ENCODE results near the gene TCEANC2. TPM values are rescaled to one million over a fixed set of nuclear protein-coding genes. Genes with fewer than 3 reads are reported as not detected.
A peak's percentile ranks its signal among the peaks of the same experiment; 100 is the strongest.

The TCEANC2 gene
- total RNA-seq, 4 donors from 2014 or later, result 1.5 to 7.3 (median 3.2) TPM

- Histone ChIP-seq H3K9me3 (no peaks in the 10 kb centered on the region), H3K4me3 (no peak overlapping the region), H3K4me1 (no peaks in the 10 kb centered on the region), H3K27me3 (no peaks in the 10 kb centered on the region), H3K27ac (no peak overlapping the region), H3K36me3 (no peaks in the 10 kb centered on the region)
- intact Hi-C loops (cut with DNase I; ENCODE audit: low total_unique reads), result no loop called here
- peak; percentile 22 to 40 for DNase-seq
- TF ChIP-seq POLR2A (IDR thresholded peaks at IDR 0.05) (no peak), CTCF (IDR thresholded peaks at IDR 0.05) (peak; percentile 15 to 45 (median 26))
These were observed 28.2 kb downstream of the TCEANC2 start for GRCh38 chr1:54081306-54082270.

DNA sequence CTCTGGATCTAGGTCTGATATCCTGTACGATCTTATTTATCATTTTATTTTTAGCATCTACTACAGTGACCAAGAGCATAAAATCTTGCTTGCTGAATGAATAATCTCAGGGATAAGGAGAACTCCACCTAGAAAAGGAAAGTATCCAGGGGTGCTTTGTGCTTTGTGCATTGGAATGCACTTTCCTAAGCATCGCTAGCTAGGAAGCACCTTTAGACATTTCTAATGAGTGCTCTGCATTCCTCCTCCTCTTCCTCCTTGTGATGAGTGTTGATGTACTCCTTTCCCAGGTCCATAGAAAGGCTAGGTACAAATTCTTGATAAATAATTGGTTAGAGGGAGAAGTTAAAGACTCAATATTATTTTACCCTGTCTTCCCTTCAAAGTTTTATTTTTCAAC is 31.4 kb downstream of the TCEANC2 start:
- H3K27me3 ChIP-seq, result no peaks in the 10 kb centered on the region
- H3K27ac ChIP-seq, result no peak overlapping the region
- intact Hi-C loops (cut with DNase I; ENCODE audit: low total_unique reads), result no loop called here
- no peak for DNase-seq
- H3K36me3 ChIP-seq, result no peaks in the 10 kb centered on the region
- H3K4me3 ChIP-seq, result no peak overlapping the region
- no peaks in the 10 kb centered on the region for H3K4me1 ChIP-seq
- H3K9me3 ChIP-seq, result no peaks in the 10 kb centered on the region
- TF ChIP-seq CTCF (IDR thresholded peaks at IDR 0.05), result no peak
- TF ChIP-seq POLR2A (IDR thresholded peaks at IDR 0.05), result no peak

DNA sequence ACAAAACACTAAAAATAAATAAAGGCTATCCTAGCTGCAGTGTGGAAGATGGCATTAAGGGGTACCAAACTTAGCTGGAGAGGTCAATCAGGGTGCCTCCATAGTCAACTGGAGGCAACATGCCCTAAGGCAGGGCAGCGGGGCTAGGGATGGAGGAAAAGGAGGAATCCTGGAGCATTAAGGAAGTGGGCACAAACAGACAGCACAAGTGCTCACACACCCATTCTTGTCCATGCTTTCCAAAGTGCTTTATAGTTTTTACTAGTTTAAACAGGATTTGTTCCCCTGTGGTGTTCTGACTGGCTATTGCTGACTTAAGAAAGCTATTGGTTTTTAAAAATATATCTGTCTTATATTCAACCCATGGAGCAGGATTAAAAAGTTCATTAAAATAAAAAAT is 33.3 kb downstream of the TCEANC2 start:
- no peaks in the 10 kb centered on the region for H3K9me3 ChIP-seq
- no peaks in the 10 kb centered on the region for H3K27me3 ChIP-seq
- H3K4me1 ChIP-seq, result no peaks in the 10 kb centered on the region
- intact Hi-C loops (cut with DNase I; ENCODE audit: low total_unique reads), result no loop called here
- no peak for TF ChIP-seq CTCF (IDR thresholded peaks at IDR 0.05)
- no peak for TF ChIP-seq POLR2A (IDR thresholded peaks at IDR 0.05)
- no peak for DNase-seq
- H3K4me3 ChIP-seq, result no peak overlapping the region
- H3K27ac ChIP-seq, result no peak overlapping the region
- H3K36me3 ChIP-seq, result no peaks in the 10 kb centered on the region

DNA sequence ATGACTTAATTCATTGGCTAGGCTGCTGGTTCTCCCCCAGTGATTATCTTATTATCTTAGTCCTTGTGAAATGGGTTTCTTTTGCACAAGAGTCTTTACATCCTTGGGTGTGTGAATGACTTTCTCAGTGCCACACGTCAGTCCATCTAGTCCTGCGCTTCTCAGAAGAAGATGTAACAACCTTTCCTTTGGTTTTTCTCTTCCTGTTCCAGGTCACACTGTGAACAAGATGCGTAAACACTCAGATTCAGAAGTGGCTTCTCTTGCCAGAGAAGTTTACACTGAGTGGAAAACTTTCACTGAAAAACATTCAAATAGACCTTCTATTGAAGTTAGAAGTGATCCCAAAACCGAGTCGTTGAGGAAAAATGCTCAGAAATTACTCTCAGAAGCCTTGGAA is 35.0 kb downstream of the TCEANC2 start:
- Histone ChIP-seq H3K4me3 (no peak overlapping the region), H3K4me1 (no peaks in the 10 kb centered on the region), H3K36me3 (no peaks in the 10 kb centered on the region), H3K9me3 (no peaks in the 10 kb centered on the region), H3K27ac (no peak overlapping the region), H3K27me3 (no peaks in the 10 kb centered on the region)
- no peak for TF ChIP-seq CTCF (IDR thresholded peaks at IDR 0.05)
- no peak for TF ChIP-seq POLR2A (IDR thresholded peaks at IDR 0.05)
- intact Hi-C loops (cut with DNase I; ENCODE audit: low total_unique reads), result no loop called here
- no peak for DNase-seq

DNA sequence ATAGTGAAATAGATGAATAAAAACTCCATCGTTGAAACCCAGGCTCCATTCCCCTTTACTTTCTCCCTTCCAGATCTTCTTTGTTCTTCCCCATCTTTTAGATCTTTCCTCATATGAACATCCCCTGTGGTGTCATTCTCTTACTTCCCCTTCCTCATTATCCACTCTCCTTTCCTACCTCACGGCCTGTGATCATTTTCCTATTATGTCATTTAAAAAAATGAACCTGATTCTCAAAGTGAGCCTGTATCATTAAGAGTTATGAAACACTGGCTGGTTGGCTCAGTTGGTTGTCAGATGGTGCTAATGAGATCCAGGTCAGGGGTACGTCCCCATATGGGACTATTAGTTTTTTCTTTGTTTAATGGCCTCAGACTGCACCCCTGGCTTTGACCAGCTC is 38.3 kb downstream of the TCEANC2 start:
- no peaks in the 10 kb centered on the region for H3K27me3 ChIP-seq
- no peak for TF ChIP-seq POLR2A (IDR thresholded peaks at IDR 0.05)
- no peak for TF ChIP-seq CTCF (IDR thresholded peaks at IDR 0.05)
- no peak overlapping the region for H3K27ac ChIP-seq
- H3K4me1 ChIP-seq, result no peaks in the 10 kb centered on the region
- intact Hi-C loops (cut with DNase I; ENCODE audit: low total_unique reads), result no loop called here
- H3K4me3 ChIP-seq, result no peak overlapping the region
- DNase-seq, result no peak
- no peaks in the 10 kb centered on the region for H3K36me3 ChIP-seq
- no peaks in the 10 kb centered on the region for H3K9me3 ChIP-seq

Data from uterus (tissue), 4 donors.